ENCODE data around the gene SLC52A3.

SLC52A3 gene

GRCh38 chr20:770691-771090, 2.4 kb upstream of the SLC52A3 start:
- in situ Hi-C loops (cut with HindIII; ENCODE audit: low sequenced_read_pairs) = no loop called here

DNA sequence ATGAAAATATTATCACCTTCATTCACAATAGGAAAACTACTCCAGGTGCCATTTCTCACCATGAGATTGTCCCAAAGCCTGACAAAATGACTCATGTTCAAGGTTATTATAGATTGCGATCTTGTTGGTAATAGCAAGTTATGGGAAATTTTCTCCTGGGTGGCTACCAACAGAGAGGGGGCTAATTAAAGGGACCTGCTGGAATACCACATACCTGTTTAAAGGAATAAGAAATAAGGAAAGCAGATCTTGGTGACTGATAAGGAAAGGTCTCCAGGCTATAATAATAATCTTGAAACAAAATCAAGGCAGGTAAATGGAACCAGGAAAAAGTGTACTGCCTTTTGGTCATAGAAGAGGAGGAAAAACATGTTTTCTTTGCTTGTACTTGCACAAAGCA, 1.4 kb downstream of the SLC52A3 start:
- in situ Hi-C loops (cut with HindIII; ENCODE audit: low sequenced_read_pairs) = no loop called here

DNA sequence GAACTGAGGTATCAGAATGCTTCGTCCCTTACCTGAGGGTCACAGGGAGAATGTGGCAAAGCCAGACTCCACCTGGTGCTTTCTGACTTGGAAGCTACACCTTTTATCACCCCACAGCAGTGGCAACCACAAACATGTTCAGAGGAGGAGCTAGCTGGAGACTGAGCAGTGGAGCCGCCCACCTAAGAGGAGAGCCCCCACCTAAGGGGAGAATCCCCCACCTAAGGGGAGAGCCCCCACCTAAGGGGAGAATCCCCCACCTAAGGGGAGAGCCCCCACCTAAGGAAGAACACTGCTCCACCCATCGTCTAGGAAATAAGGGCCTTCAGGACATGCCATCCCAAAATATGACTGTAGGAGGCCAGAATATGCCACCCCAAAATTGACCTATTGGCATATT, 4.0 kb downstream of the SLC52A3 start:
- in situ Hi-C loops (cut with HindIII; ENCODE audit: low sequenced_read_pairs) = no loop called here

DNA sequence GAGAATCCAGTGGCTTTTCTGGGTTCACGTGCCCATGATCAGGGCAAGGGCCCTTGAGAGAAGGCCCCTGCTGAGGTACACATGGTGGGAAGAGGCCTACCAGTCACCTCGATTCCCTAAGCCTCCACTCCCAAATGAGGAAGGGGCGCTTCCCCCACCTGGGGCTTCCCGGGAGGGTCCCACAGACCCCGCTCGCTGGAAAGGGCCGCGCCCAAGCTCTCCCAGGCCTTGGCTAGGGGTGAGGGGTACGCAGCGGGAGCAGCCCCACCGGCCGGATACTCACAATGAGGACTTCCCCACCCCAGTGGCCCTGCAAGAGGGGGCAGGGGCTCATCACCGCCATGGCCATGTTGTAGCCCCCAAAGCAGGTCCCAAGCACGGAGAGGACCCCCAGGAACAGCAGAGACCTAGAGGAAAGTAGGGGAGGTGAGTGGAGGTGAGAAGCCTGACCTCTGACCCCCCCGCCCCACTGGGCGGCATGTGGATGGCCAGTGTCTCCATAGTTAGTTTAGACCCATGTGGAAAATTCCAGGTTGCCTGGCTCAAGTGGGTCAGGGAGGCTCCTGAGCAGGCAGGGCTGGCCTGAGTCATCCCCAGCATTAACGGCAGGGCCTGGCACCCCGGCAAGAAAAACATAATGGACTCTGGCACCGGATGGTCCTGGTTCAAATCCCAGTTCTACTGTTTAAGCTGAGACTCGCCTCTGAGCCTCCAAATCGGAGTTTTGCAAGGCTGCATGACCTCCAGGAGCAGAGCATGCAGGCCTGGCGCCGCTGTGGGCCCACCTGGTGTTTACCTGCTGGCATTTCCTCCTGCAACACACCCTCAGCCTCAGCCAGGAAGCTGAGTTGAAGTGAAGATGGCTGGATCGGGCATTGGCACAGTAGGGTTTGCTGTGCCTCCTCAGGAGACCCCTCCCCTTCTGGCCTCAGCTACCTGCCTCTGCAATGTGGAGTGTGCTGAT, 6.6 kb downstream of the SLC52A3 start:
- in situ Hi-C loops (cut with HindIII; ENCODE audit: low sequenced_read_pairs) = no loop called here

GRCh38 chr20:760751-761417, 7.4 kb downstream of the SLC52A3 start:
- in situ Hi-C loops (cut with HindIII; ENCODE audit: low sequenced_read_pairs) = no loop called here

DNA sequence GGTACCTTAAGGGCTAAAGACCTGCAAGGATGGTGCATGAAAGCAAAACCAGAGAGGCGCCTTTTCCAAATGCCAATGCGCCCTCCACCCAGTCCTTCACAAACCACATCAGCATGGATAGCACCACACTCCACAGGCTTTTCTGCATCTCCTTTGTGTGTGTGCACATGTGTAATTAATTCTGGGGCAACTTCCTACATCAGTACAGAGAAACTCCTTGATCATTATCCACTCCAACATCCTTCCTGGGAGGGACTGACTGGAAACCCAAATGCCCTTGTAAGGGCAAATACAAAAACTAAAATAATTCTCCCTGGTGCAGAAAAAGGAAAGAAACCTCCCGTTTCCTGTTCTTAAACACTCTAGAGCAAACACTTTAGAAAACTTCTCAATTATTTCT, 10.8 kb downstream of the SLC52A3 start:
- in situ Hi-C loops (cut with HindIII; ENCODE audit: low sequenced_read_pairs) = no loop called here

GRCh38 chr20:755941-756340, 12.4 kb downstream of the SLC52A3 start:
- in situ Hi-C loops (cut with HindIII; ENCODE audit: low sequenced_read_pairs) = no loop called here

DNA sequence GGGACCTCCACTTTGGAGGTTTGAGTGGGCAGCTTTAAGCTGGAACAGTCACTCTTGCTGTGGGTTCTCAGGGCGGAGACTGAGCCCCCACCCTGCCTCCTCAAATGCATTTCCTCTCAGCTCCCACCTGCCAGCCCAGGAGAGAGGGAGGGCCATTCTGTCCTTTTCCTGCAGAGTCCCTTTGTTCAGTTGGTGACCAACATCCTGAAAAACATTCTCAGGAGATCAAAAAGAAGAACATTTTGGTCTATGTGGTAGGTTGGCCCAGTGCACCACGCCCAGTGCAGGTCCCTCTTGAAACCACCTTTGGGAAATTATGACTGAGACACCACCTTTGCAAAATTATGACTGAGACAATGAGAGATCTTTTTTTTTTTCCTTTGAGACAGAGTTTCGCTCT, 13.4 kb downstream of the SLC52A3 start:
- in situ Hi-C loops (cut with HindIII; ENCODE audit: low sequenced_read_pairs) = no loop called here

DNA sequence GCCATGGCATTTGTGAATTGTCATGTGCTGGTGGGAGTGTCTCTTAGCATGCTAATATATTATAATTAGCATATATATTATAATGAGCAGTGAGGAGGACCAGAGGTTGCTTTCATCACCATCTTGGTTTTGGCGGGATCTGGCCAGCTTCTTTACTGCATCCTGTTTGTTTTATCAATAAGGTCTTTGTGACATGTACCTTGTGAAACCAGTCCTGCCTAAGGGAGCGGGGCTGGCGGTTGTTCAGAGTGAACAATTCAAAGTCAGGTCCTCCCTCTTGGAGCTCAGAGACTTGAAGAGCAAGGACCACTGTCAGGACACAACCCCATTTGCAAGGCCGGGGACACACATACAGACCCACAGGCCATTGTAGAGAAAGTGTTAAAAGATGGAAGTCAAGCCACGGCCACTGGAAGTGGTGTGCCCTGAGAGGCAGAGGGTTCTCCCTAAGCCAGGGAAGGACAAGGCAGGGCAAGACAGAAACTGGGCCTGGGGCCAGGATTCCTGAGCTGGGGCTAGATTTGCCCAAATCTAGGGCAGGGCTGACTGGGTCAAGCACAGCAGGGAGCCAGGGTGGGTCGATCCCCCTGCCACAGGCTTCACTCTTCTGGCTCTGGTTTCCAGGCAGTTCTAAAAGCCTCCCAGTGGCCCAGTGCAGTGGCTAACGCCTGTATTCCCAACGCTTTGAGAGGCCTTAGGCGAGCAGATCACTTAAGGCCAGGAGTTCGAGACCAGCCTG, 14.2 kb downstream of the SLC52A3 start:
- in situ Hi-C loops (cut with HindIII; ENCODE audit: low sequenced_read_pairs) = no loop called here

- in situ Hi-C loops (cut with HindIII; ENCODE audit: low sequenced_read_pairs) = no loop called here
Observed at GRCh38 chr20:753136-753535, 15.2 kb downstream of the SLC52A3 start.

DNA sequence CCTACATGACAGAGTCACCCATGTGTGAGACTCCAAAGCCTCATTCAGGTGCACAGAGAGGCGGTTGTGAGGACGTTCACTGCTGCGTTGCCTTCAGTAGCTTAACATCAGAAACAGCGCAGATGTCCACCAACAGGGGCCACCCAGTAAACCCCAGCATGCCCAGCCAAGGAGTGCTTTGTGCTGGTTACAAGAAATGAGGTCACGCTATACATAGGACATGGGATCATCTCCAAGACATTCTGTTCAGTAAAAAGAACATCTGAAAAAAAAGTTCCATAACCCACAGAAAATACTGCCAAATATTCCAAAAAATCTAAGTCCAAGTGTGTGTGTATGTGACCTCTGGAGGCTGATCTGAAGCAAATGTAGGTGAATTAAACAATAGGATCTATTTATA, 16.0 kb downstream of the SLC52A3 start:
- in situ Hi-C loops (cut with HindIII; ENCODE audit: low sequenced_read_pairs) = no loop called here

GRCh38 chr20:751761-752160, 16.5 kb downstream of the SLC52A3 start:
- in situ Hi-C loops (cut with HindIII; ENCODE audit: low sequenced_read_pairs) = no loop called here

- in situ Hi-C loops (cut with HindIII; ENCODE audit: low sequenced_read_pairs) = no loop called here
Observed at GRCh38 chr20:750801-751200, 17.5 kb downstream of the SLC52A3 start.

DNA sequence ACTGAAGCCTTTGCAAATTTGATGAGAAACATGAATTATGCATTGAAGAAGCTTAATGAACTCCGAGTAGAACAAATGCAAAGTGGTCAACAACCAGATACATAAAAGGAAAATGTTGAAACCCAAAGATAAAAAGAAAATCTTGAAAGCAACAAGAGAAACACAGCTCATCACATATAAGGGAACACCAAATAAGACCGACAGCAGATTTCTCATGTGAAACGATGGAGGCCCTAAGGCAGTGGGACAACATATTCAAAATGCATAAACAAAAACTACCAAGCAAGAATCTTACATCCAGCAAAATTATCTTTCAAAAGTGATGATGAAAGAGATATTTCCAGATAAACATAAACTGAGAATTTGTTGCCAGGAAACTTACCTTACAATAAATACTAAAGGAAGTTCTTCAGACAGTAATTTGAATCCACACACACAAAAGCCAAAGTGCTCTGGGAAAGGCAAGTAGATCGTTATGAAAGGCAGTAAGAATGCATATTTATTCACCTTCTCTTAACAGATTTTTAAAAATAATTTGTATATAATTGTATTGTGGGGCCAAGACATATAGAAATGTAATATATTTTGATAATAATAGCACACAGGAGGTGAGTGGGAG, 22.5 kb downstream of the SLC52A3 start:
- in situ Hi-C loops (cut with HindIII; ENCODE audit: low sequenced_read_pairs) = no loop called here

DNA sequence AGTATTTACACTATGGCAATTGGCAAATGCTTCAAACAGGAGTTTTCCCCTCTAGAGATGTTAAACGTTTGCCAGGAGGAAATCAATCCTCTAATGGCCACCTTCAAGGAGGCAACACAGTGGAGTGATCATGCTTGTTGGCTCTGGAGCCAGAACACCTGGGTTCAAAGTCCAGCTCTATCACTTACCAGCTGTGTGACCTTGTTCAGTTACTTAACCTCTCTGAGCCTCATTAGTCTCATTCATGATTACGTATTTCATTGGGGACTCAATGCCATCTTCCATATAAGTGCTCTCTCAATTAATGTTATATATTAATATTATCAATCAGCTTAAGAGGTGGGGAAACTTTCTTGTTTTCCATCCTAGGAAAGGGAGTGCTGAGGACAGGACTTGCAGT, 26.1 kb downstream of the SLC52A3 start:
- in situ Hi-C loops (cut with HindIII; ENCODE audit: low sequenced_read_pairs) = no loop called here

- in situ Hi-C loops (cut with HindIII; ENCODE audit: low sequenced_read_pairs) = no loop called here
Observed at GRCh38 chr20:741620-742019, 26.7 kb downstream of the SLC52A3 start.

- in situ Hi-C loops (cut with HindIII; ENCODE audit: low sequenced_read_pairs) = no loop called here
Observed at GRCh38 chr20:740162-740561, 28.1 kb downstream of the SLC52A3 start.

DNA sequence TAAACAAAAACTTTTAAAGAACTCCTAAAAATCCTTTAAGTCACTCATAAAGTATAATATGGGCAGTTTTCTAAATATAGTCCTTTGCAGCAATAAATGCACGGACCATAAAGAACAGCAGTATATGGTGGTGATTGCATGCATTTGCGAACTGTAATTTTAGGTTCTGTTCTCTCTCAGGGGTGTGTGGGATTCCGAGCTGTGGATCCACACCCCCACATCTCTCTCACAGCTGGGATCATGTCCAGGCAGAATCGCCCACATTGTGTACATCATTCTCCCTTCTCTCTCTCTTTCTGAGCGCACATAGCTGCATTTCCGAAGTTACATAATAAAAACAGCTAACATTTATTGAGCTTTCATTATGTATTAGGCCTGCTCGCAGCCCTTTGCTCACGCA, 28.6 kb downstream of the SLC52A3 start:
- in situ Hi-C loops (cut with HindIII; ENCODE audit: low sequenced_read_pairs) = no loop called here

- in situ Hi-C loops (cut with HindIII; ENCODE audit: low sequenced_read_pairs) = no loop called here
Observed at GRCh38 chr20:733861-734260, 34.4 kb downstream of the SLC52A3 start.

- in situ Hi-C loops (cut with HindIII; ENCODE audit: low sequenced_read_pairs) = no loop called here
Observed at GRCh38 chr20:732727-733126, 35.6 kb downstream of the SLC52A3 start.

DNA sequence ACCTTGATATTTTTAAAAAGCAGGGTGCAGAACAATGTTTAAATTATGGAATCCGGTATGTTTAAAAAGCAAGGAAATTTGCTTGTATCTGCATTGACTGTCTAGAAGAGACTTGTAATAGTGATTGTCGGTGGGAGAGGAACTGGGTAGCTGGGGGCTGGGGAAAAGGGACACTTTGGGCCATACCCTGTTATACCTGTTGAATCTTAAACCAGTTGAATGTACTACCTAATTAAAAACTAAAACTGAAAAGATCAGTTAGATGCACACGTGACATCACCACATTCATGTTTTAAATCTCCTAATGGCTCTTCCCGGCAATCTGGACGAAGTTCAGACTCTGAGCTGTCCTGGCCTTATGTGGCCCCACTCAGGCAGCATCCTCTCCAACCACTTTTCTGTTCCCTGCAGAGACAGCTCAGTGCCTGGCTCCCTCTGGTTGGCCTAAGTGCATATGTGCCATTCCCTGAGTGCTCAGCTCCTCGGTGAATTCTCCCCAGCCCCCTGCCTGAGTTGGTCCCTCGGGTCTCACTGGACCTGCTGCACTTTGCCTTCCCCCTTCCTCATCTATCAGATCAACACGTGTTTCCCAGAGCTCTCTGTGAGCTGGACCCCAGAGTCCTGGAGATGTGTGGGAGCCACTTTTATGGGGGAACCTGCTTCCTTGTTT, 36.3 kb downstream of the SLC52A3 start:
- in situ Hi-C loops (cut with HindIII; ENCODE audit: low sequenced_read_pairs) = no loop called here
